ENCODE data around the gene FKBP1B.

Gene FKBP1B

GRCh38 chr2:24020244-24020643, 29.3 kb upstream of the FKBP1B start:
- no peak for TF ChIP-seq EZH2phosphoT487 (conservative IDR thresholded peaks at IDR 0.05; ENCODE audit: low read length)
- H2AFZ ChIP-seq (ENCODE audit: low read depth, low read length, severe bottlenecking): no peak overlapping the region
- H3K79me2 ChIP-seq (ENCODE audit: insufficient read depth, low read length): no peaks in the 10 kb centered on the region
- H3K27me3 ChIP-seq (ENCODE audit: low read length): no peaks in the 10 kb centered on the region
- H3K27ac ChIP-seq (ENCODE audit: low read depth, low read length): no peak overlapping the region
- no peak overlapping the region for H3K9ac ChIP-seq (ENCODE audit: low read length)
- no peaks in the 10 kb centered on the region for H3K9me3 ChIP-seq (ENCODE audit: insufficient read depth, low read length)
- H3K36me3 ChIP-seq (ENCODE audit: low read length): no peaks in the 10 kb centered on the region
- H4K20me1 ChIP-seq (ENCODE audit: low read depth, low read length): no peaks in the 10 kb centered on the region
- H3F3A ChIP-seq (ENCODE audit: insufficient read depth): no peaks in the 10 kb centered on the region
- no peaks in the 10 kb centered on the region for H3K9me2 ChIP-seq (replicated peaks; ENCODE audit: insufficient read depth, low read length)
- H3K4me3 ChIP-seq (ENCODE audit: insufficient read depth, low read length, poor library complexity, severe bottlenecking): no peak overlapping the region
- no peak overlapping the region for H3K4me2 ChIP-seq (ENCODE audit: low read depth, low read length, poor library complexity, severe bottlenecking)

- Histone ChIP-seq H3K9me2 (replicated peaks; ENCODE audit: insufficient read depth, low read length) (no peaks in the 10 kb centered on the region), H3K9ac (ENCODE audit: low read length) (no peak overlapping the region), H3K4me3 (ENCODE audit: insufficient read depth, low read length, poor library complexity, severe bottlenecking) (no peak overlapping the region), H3K79me2 (ENCODE audit: insufficient read depth, low read length) (no peaks in the 10 kb centered on the region), H4K20me1 (ENCODE audit: low read depth, low read length) (no peaks in the 10 kb centered on the region), H3K27me3 (ENCODE audit: low read length) (no peaks in the 10 kb centered on the region), H3K27ac (ENCODE audit: low read depth, low read length) (no peak overlapping the region), H3F3A (ENCODE audit: insufficient read depth) (no peaks in the 10 kb centered on the region), H3K9me3 (ENCODE audit: insufficient read depth, low read length) (no peaks in the 10 kb centered on the region), H3K36me3 (ENCODE audit: low read length) (no peaks in the 10 kb centered on the region), H2AFZ (ENCODE audit: low read depth, low read length, severe bottlenecking) (no peak overlapping the region), H3K4me2 (ENCODE audit: low read depth, low read length, poor library complexity, severe bottlenecking) (no peak overlapping the region)
- TF ChIP-seq EZH2phosphoT487 (conservative IDR thresholded peaks at IDR 0.05; ENCODE audit: low read length): no peak
- no peak for TF ChIP-seq CTCF (IDR thresholded peaks at IDR 0.05; ENCODE audit: insufficient read depth, low read length, poor library complexity, severe bottlenecking)
These were observed 28.2 kb upstream of the FKBP1B start for GRCh38 chr2:24021122-24021998.

- no peak overlapping the region for H2AFZ ChIP-seq (ENCODE audit: low read depth, low read length, severe bottlenecking)
- H3K27ac ChIP-seq (ENCODE audit: low read depth, low read length): no peak overlapping the region
- TF ChIP-seq EZH2phosphoT487 (conservative IDR thresholded peaks at IDR 0.05; ENCODE audit: low read length) (no peak), CTCF (IDR thresholded peaks at IDR 0.05; ENCODE audit: insufficient read depth, low read length, poor library complexity, severe bottlenecking) (no peak)
- H3K27me3 ChIP-seq (ENCODE audit: low read length): no peaks in the 10 kb centered on the region
- H3F3A ChIP-seq (ENCODE audit: insufficient read depth): no peaks in the 10 kb centered on the region
- H3K9ac ChIP-seq (ENCODE audit: low read length): no peak overlapping the region
- no peaks in the 10 kb centered on the region; the same call in 1 of the 2 replicates for H3K79me2 ChIP-seq (ENCODE audit: insufficient read depth, low read length)
- no peak overlapping the region for H3K4me2 ChIP-seq (ENCODE audit: low read depth, low read length, poor library complexity, severe bottlenecking)
- H4K20me1 ChIP-seq (ENCODE audit: low read depth, low read length): no peaks in the 10 kb centered on the region
- H3K4me3 ChIP-seq (ENCODE audit: insufficient read depth, low read length, poor library complexity, severe bottlenecking): no peak overlapping the region
- H3K9me2 ChIP-seq (replicated peaks; ENCODE audit: insufficient read depth, low read length): no peaks in the 10 kb centered on the region
- no peaks in the 10 kb centered on the region for H3K9me3 ChIP-seq (ENCODE audit: insufficient read depth, low read length)
- no peaks in the 10 kb centered on the region for H3K36me3 ChIP-seq (ENCODE audit: low read length)
These were observed 27.1 kb upstream of the FKBP1B start for GRCh38 chr2:24022324-24022974.
